H9 (cell line): ENCODE results near the gene FLVCR1. TPM values are rescaled to one million over a fixed set of nuclear protein-coding genes. Genes with fewer than 3 reads are reported as not detected.

ENCODE experiments used
- DNase-seq: peaks from one replicate; pipeline ENCODE4 v3.0.0-alpha.2; 2017
- H2AFZ ChIP-seq: one replicate; pipeline ENCODE4 v1.6.1; 2013; ENCODE audit warnings: mild to moderate bottlenecking, low read length, control low read depth, moderate library complexity
- H2AK5ac ChIP-seq: 2 replicates; pipeline ENCODE4 v1.6.1; 2013; ENCODE audit warnings: low read length, control low read depth, mixed read lengths; ENCODE audit not compliant: insufficient read length
- H2BK120ac ChIP-seq: one replicate; pipeline ENCODE4 v1.6.1; 2013; ENCODE audit warnings: low read depth, mild to moderate bottlenecking, low read length, control low read depth, inconsistent platforms; ENCODE audit not compliant: poor library complexity, severe bottlenecking
- H2BK12ac ChIP-seq: 2 replicates; pipeline ENCODE4 v1.6.1; 2013; ENCODE audit warnings: low read length, control low read depth, mixed read lengths, low read depth; ENCODE audit not compliant: insufficient read length
- H2BK15ac ChIP-seq: 2 replicates; pipeline ENCODE4 v1.6.1; 2013; ENCODE audit warnings: low read depth, low read length, control low read depth
- H2BK20ac ChIP-seq: one replicate; pipeline ENCODE4 v1.6.1; 2013; ENCODE audit warnings: low read depth, mild to moderate bottlenecking, low read length, control low read depth, inconsistent platforms; ENCODE audit not compliant: poor library complexity, severe bottlenecking
- H2BK5ac ChIP-seq: 2 replicates; pipeline ENCODE4 v1.6.1; 2013; ENCODE audit warnings: low read length, control low read depth, mixed read lengths; ENCODE audit not compliant: insufficient read length
- H3K14ac ChIP-seq: 2 replicates; pipeline ENCODE4 v1.6.1; 2013; ENCODE audit warnings: low read length, control low read depth; ENCODE audit not compliant: insufficient read depth
- H3K18ac ChIP-seq: 2 replicates; pipeline ENCODE4 v1.6.1; 2013; ENCODE audit warnings: low read depth, mild to moderate bottlenecking, mixed read lengths, low read length, control low read depth; ENCODE audit not compliant: insufficient read length
- H3K23ac ChIP-seq: 2 replicates; pipeline ENCODE4 v1.6.1; 2013; ENCODE audit warnings: low read length, control low read depth, mixed read lengths, low read depth; ENCODE audit not compliant: insufficient read length
- H3K23me2 ChIP-seq: 2 replicates; pipeline ENCODE4 v1.6.1; 2013; ENCODE audit warnings: low read depth, mild to moderate bottlenecking, mixed read lengths, low read length, control low read depth; ENCODE audit not compliant: insufficient read length, poor library complexity, severe bottlenecking
- H3K27ac ChIP-seq: 2 replicates; pipeline ENCODE4 v1.5.1; 2013; ENCODE audit warnings: low read length, control low read depth, mixed read lengths, low read depth; ENCODE audit not compliant: insufficient read length
- H3K27me3 ChIP-seq: 2 replicates; pipeline ENCODE4 v1.6.1; 2013; ENCODE audit warnings: low read length, control low read depth, inconsistent platforms; ENCODE audit not compliant: insufficient read depth
- H3K4ac ChIP-seq: 2 replicates; pipeline ENCODE4 v1.6.1; 2013; ENCODE audit warnings: low read depth, mild to moderate bottlenecking, control low read depth, inconsistent platforms, low read length, moderate library complexity
- H3K4me1 ChIP-seq: 2 replicates; pipeline ENCODE4 v1.6.1; 2013; ENCODE audit warnings: low read length, control low read depth, inconsistent platforms; ENCODE audit not compliant: insufficient read depth
- H3K4me2 ChIP-seq: 2 replicates; pipeline ENCODE4 v1.6.1; 2013; ENCODE audit warnings: low read length, control low read depth, mixed read lengths; ENCODE audit not compliant: insufficient read length, insufficient read depth
- H3K56ac ChIP-seq: 2 replicates; pipeline ENCODE4 v1.6.1; 2013; ENCODE audit warnings: low read depth, mild to moderate bottlenecking, mixed read lengths, low read length, control low read depth; ENCODE audit not compliant: insufficient read length
- H3K79me1 ChIP-seq: 2 replicates; pipeline ENCODE4 v1.6.1; 2013; ENCODE audit warnings: low read depth, mild to moderate bottlenecking, moderate library complexity, low read length, control low read depth, inconsistent platforms; ENCODE audit not compliant: insufficient read depth, poor library complexity, severe bottlenecking
- H3K79me2 ChIP-seq: 2 replicates; pipeline ENCODE4 v1.6.1; 2013; ENCODE audit warnings: low read length, control low read depth, inconsistent platforms; ENCODE audit not compliant: insufficient read depth
- H3K9ac ChIP-seq: 2 replicates; pipeline ENCODE4 v1.6.1; 2013; ENCODE audit warnings: low read length, control low read depth, mixed read lengths; ENCODE audit not compliant: insufficient read length; ENCODE audit errors: extremely low read depth
- H3K9me3 ChIP-seq: one replicate; pipeline ENCODE4 v1.6.1; 2013; ENCODE audit warnings: low read depth, low read length, inconsistent platforms; ENCODE audit not compliant: control insufficient read depth
- H3T11ph ChIP-seq: one replicate; pipeline ENCODE4 v1.6.1; 2013; ENCODE audit warnings: mild to moderate bottlenecking, low read length, control low read depth, inconsistent platforms
- H4K20me1 ChIP-seq: one replicate; pipeline ENCODE4 v1.6.1; 2013; ENCODE audit not compliant: control insufficient read depth, insufficient read length, insufficient read depth
- H4K5ac ChIP-seq: 2 replicates; pipeline ENCODE4 v1.6.1; 2013; ENCODE audit warnings: low read depth, mild to moderate bottlenecking, mixed read lengths, low read length, control low read depth; ENCODE audit not compliant: insufficient read length
- H4K8ac ChIP-seq: replicated peaks from 2 replicates; pipeline ENCODE4 v1.6.1; 2013; ENCODE audit warnings: low read length, control low read depth, mixed read lengths, low read depth; ENCODE audit not compliant: insufficient read length
- H4K91ac ChIP-seq: 2 replicates; pipeline ENCODE4 v1.6.1; 2013; ENCODE audit warnings: low read depth, mild to moderate bottlenecking, moderate library complexity, mixed read lengths, low read length, control low read depth; ENCODE audit not compliant: insufficient read length
- H3K27ac Mint-ChIP-seq, 3 experiments: 2 replicates in 2 of 3; 3 replicates in 1 of 3; pipeline ENCODE4 v1.8.0; 2020 to 2021; ENCODE audit warnings: mixed read lengths in 3 of 3, mild to moderate bottlenecking in 1 of 3, moderate library complexity in 1 of 3
- H3K27me3 Mint-ChIP-seq: 2 replicates; pipeline ENCODE4 v1.8.0; 2021; ENCODE audit warnings: low read depth, mild to moderate bottlenecking, moderate library complexity, mixed read lengths
- H3K36me3 Mint-ChIP-seq, 3 experiments: 2 replicates in 2 of 3; 3 replicates in 1 of 3; pipeline ENCODE4 v1.8.0; 2020 to 2021; ENCODE audit warnings: low read depth in 3 of 3, mixed read lengths in 3 of 3; ENCODE audit not compliant: insufficient read depth in 1 of 3
- H3K4me1 Mint-ChIP-seq, 2 experiments: 2 replicates each; pipeline ENCODE4 v1.8.0; 2020; ENCODE audit warnings: mixed read lengths in 2 of 2
- H3K4me3 Mint-ChIP-seq, 2 experiments: 2 replicates in 1 of 2; 3 replicates in 1 of 2; pipeline ENCODE4 v1.8.0; 2020 to 2021; ENCODE audit warnings: mild to moderate bottlenecking in 2 of 2, mixed read lengths in 2 of 2, moderate library complexity in 1 of 2
- H3K9me3 Mint-ChIP-seq, 2 experiments: 2 replicates in 1 of 2; 3 replicates in 1 of 2; pipeline ENCODE4 v1.8.0; 2020; ENCODE audit warnings: mild to moderate bottlenecking in 2 of 2, mixed read lengths in 2 of 2, moderate library complexity in 1 of 2
- WGBS: extraction: QIAGEN DNeasy Blood & Tissue Kit; methylation state at CpG from one replicate; pipeline ENCODE4 v1.1.7; 2013; ENCODE audit warnings: missing lambda C conversion rate, low lambda C conversion rate, mixed read lengths; ENCODE audit not compliant: insufficient read length; ENCODE audit errors: extremely low coverage; 5-methylcytosine and 5-hydroxymethylcytosine counted together
- total RNA-seq: library from RNA; stranded (reverse); gene quantifications from 2 replicates; pipeline ENCODE4 v1.2.1, GENCODE V29; 2021
- TF ChIP-seq, protein P1 (sequence below): fragments of 200-600 bp; sonication (generic); conservative IDR thresholded peaks from 3 replicates; pipeline ENCODE4 v1.8.0; 2021; ENCODE audit warnings: antibody characterized with exemption, mild to moderate bottlenecking

FLVCR1 gene
- total RNA-seq, 1 experiment from 2014 or later: 55.2 TPM

DNA sequence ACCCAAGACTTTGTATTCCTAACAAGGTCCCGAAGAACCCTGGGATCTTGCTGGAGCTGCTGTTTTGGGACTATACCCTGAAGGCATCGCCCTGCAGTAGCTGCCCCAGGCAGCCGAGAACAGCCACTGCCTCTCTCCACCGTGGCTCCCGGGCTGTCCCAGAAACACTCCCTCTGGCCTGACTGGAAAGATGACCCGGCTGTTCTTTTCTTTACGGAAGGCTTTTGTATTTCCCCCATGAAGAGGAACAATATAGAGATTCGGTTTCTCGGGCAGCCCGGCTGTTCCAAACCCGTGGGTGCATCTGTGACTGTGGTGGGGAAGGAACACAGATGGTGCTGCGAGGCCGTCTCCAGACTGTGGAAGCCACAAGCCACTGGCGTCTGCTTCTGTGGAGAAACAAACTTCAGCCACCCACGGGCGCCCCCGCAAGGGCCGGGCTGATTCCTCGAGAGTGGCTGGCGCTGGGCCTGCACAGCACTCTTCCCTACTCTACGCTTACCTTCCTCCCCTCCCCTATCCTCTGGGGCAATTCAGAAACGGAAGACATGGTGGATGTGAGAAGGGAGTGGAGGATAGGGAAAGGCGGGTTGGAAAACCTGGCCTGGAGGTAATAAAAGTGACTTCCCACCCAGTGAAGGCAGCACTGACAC is 58.5 kb downstream of the FLVCR1 start:
- no peak overlapping the region for H3K9ac ChIP-seq
- H2AFZ ChIP-seq: no peak overlapping the region
- H2BK12ac ChIP-seq: no peak overlapping the region
- H3T11ph ChIP-seq: no peak overlapping the region
- TF ChIP-seq, protein P1, sequence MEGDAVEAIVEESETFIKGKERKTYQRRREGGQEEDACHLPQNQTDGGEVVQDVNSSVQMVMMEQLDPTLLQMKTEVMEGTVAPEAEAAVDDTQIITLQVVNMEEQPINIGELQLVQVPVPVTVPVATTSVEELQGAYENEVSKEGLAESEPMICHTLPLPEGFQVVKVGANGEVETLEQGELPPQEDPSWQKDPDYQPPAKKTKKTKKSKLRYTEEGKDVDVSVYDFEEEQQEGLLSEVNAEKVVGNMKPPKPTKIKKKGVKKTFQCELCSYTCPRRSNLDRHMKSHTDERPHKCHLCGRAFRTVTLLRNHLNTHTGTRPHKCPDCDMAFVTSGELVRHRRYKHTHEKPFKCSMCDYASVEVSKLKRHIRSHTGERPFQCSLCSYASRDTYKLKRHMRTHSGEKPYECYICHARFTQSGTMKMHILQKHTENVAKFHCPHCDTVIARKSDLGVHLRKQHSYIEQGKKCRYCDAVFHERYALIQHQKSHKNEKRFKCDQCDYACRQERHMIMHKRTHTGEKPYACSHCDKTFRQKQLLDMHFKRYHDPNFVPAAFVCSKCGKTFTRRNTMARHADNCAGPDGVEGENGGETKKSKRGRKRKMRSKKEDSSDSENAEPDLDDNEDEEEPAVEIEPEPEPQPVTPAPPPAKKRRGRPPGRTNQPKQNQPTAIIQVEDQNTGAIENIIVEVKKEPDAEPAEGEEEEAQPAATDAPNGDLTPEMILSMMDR: no peak
- no peaks in the 10 kb centered on the region for H4K20me1 ChIP-seq
- peaks cover 50 to 64% of the 10 kb centered on the region in 2 experiments for H3K4me1 Mint-ChIP-seq
- no peak overlapping the region for H3K23ac ChIP-seq
- H3K9me3 ChIP-seq: no peaks in the 10 kb centered on the region
- H3K56ac ChIP-seq: no peak overlapping the region
- no peak overlapping the region for H3K4ac ChIP-seq
- no peak overlapping the region for H2BK120ac ChIP-seq
- H3K4me3 Mint-ChIP-seq: peak overlapping the region; percentile 39 to 58; a peak in 3 of 5 replicates
- no peak overlapping the region for H4K5ac ChIP-seq
- no peaks in the 10 kb centered on the region for H3K9me3 Mint-ChIP-seq
- H2BK5ac ChIP-seq: no peak overlapping the region
- H2BK15ac ChIP-seq: no peak overlapping the region
- H2AK5ac ChIP-seq: no peak overlapping the region
- H3K27ac ChIP-seq: no peak overlapping the region
- no peak overlapping the region for H2BK20ac ChIP-seq
- H3K36me3 Mint-ChIP-seq: peaks cover 12 to 51% (median 35%) of the 10 kb centered on the region in 3 experiments
- no peak overlapping the region for H3K18ac ChIP-seq
- no peaks in the 10 kb centered on the region; the same call in 1 of the 2 replicates for H3K4me1 ChIP-seq
- no peaks in the 10 kb centered on the region; the same call in 1 of the 2 replicates for H3K79me2 ChIP-seq
- H3K14ac ChIP-seq: peak overlapping the region; percentile 41; the same call in 1 of the 2 replicates
- no peaks in the 10 kb centered on the region for H3K79me1 ChIP-seq
- no peaks in the 10 kb centered on the region for H3K27me3 Mint-ChIP-seq
- H3K23me2 ChIP-seq: no peaks in the 10 kb centered on the region
- no peaks in the 10 kb centered on the region for H3K27me3 ChIP-seq
- H4K8ac ChIP-seq: no peak overlapping the region
- H3K27ac Mint-ChIP-seq: peak overlapping the region; percentile 85 to 98 (median 97)
- DNase-seq: peak; percentile 82
- H4K91ac ChIP-seq: no peak overlapping the region
- WGBS: no CpG with 5 or more reads among the region's 23 CpGs
- H3K4me2 ChIP-seq: peak overlapping the region; percentile 31
